HepG2 (cell line): ENCODE measurements around the gene AK4. TPM values are rescaled to one million over a fixed set of nuclear protein-coding genes. Genes with fewer than 3 reads are reported as not detected.

Experiments used
- ATAC-seq: fragments of 200-7000 bp; cut with Tn5 transposase; 3 replicates; pipeline ENCODE4 v1.9.1; 2020; ENCODE audit warnings: mild to moderate bottlenecking, moderate library complexity
- BruUV-seq: library from RNA; stranded (reverse); fragments of 400-500 nt; replicated peaks from 2 replicates; lab custom pipeline; 2021; lab: Mats Ljungman, UMichigan
- CTCF ChIA-PET: fragments of 300-600 bp; formaldehyde crosslinking; extraction: SDS; loops from one replicate; lab custom pipeline; 2021; ENCODE audit warnings: low total read pairs, inconsistent platforms, low intra/inter-chr PET ratio; lab: Yijun Ruan, JAX
- POLR2A ChIA-PET: fragments of 350-600 bp; sonication (Branson Sonifier 250); formaldehyde crosslinking; loops from one replicate; lab custom pipeline; 2020; ENCODE audit warnings: antibody characterized with exemption, inconsistent platforms; lab: Yijun Ruan, JAX
- DNase-seq: peaks from one replicate; pipeline ENCODE4 v3.0.0-alpha.2; 2015; ENCODE audit warnings: low spot score
- FAIRE-seq: peaks from 3 replicates; lab custom pipeline; 2011; peaks lifted over from hg19 to GRCh38; lab: Jason Lieb, UNC
- H2AFZ ChIP-seq: one replicate; pipeline ENCODE4 v1.6.1; 2011; ENCODE audit warnings: low read length, inconsistent platforms
- H3K27ac ChIP-seq: fragments of 300-600 bp; 3 replicates; pipeline ENCODE4 v1.8.0; 2011; ENCODE audit warnings: mixed run types, mild to moderate bottlenecking, mixed read lengths, low read length, inconsistent platforms; ENCODE audit not compliant: insufficient read depth; ENCODE audit errors: extremely low read length
- H3K27me3 ChIP-seq, 2 experiments: fragments of 200-600 bp in 1 of 2; 2 replicates in 1 of 2; 3 replicates in 1 of 2; pipeline versions ENCODE4 v1.6.0 to v1.8.0; 2011; ENCODE audit warnings: low read length in 2 of 2, mild to moderate bottlenecking in 2 of 2, moderate library complexity in 2 of 2, inconsistent platforms in 1 of 2; ENCODE audit not compliant: insufficient read depth in 2 of 2, control insufficient read depth in 1 of 2
- H3K36me3 ChIP-seq, 2 experiments: fragments of 200-600 bp in 1 of 2; replicated peaks in 1 of 2; 2 replicates in 1 of 2; 3 replicates in 1 of 2; pipeline versions ENCODE4 v1.5.1 to v1.8.0; 2011; ENCODE audit warnings: low read length in 2 of 2, inconsistent platforms in 1 of 2; ENCODE audit not compliant: insufficient read depth in 2 of 2, control insufficient read depth in 1 of 2
- H3K4me1 ChIP-seq: 2 replicates; pipeline ENCODE4 v1.5.1; 2012; ENCODE audit warnings: low read length, inconsistent platforms; ENCODE audit not compliant: insufficient read depth
- H3K4me2 ChIP-seq: 2 replicates; pipeline ENCODE4 v1.6.0; 2011; ENCODE audit warnings: low read depth, low read length, inconsistent platforms
- H3K4me3 ChIP-seq, 3 experiments: fragments of 200-600 bp in 1 of 3; sonication (generic), shearing (Covaris generic) in 1 of 3; replicated peaks in 1 of 3; 2 replicates each; pipeline ENCODE4 v1.5.1; 2011 to 2016; ENCODE audit warnings: low read length in 3 of 3, inconsistent platforms in 2 of 3, low read depth in 2 of 3, mild to moderate bottlenecking in 2 of 3, control low read depth in 1 of 3, mixed read lengths in 1 of 3; ENCODE audit not compliant: insufficient read depth in 1 of 3
- H3K79me2 ChIP-seq: one replicate; pipeline ENCODE4 v1.6.1; 2011; ENCODE audit warnings: low read length, inconsistent platforms; ENCODE audit not compliant: insufficient read depth
- H3K9ac ChIP-seq: 2 replicates; pipeline ENCODE4 v1.6.0; 2011; ENCODE audit warnings: mild to moderate bottlenecking, low read depth, low read length, inconsistent platforms; ENCODE audit not compliant: insufficient read depth
- H3K9me3 ChIP-seq: 2 replicates; pipeline ENCODE4 v1.5.1; 2012; ENCODE audit warnings: mild to moderate bottlenecking, low read length
- H4K20me1 ChIP-seq: 2 replicates; pipeline ENCODE4 v1.6.0; 2011; ENCODE audit warnings: inconsistent platforms, mild to moderate bottlenecking, low read length, moderate library complexity; ENCODE audit not compliant: insufficient read depth
- ATF7-NPFF ChIP-seq: sonication (generic); formaldehyde crosslinking; IDR thresholded peaks from 2 replicates; pipeline ENCODE4 v1.8.1; 2023; ENCODE audit warnings: mild to moderate bottlenecking, low read depth, missing genetic modification reagents, moderate library complexity
- BRCA1 ChIP-seq: sonication (generic); formaldehyde crosslinking; IDR thresholded peaks from 2 replicates; pipeline ENCODE4 v1.4.0; 2020; ENCODE audit warnings: missing genetic modification reagents
- ELF1 ChIP-seq: sonication (generic); formaldehyde crosslinking; IDR thresholded peaks from 2 replicates; pipeline ENCODE4 v1.4.0; 2020; ENCODE audit warnings: missing genetic modification reagents
- MIER3 ChIP-seq: IDR thresholded peaks from 2 replicates; pipeline ENCODE4 v1.6.1; 2016; ENCODE audit warnings: missing compliant biosample characterization, borderline replicate concordance
- NR2F2 ChIP-seq: IDR thresholded peaks from 2 replicates; pipeline ENCODE4 v1.6.1; 2012; ENCODE audit warnings: low read depth, inconsistent platforms, borderline replicate concordance
- ZNF607 ChIP-seq: sonication (generic); formaldehyde crosslinking; IDR thresholded peaks from 2 replicates; pipeline ENCODE4 v1.5.1; 2020; ENCODE audit warnings: missing genetic modification reagents, mild to moderate bottlenecking, borderline replicate concordance
- ZNF772 ChIP-seq: sonication (generic); formaldehyde crosslinking; IDR thresholded peaks from 2 replicates; pipeline ENCODE4 v1.5.0; 2020; ENCODE audit warnings: mild to moderate bottlenecking, missing genetic modification reagents
- ZNF777 ChIP-seq: sonication (generic); formaldehyde crosslinking; IDR thresholded peaks from 2 replicates; pipeline ENCODE4 v1.4.0; 2020; ENCODE audit warnings: missing genetic modification reagents
- ZNF841 ChIP-seq: sonication (generic); formaldehyde crosslinking; IDR thresholded peaks from 2 replicates; pipeline ENCODE4 v1.8.1; 2023; ENCODE audit warnings: missing genetic modification reagents, borderline replicate concordance
- WGBS: methylation state at CpG from one replicate; pipeline ENCODE4 v1.1.6; 2017; ENCODE audit warnings: low lambda C conversion rate; 5-methylcytosine and 5-hydroxymethylcytosine counted together
- in situ Hi-C: cut with HindIII; loops from 2 replicates; pipeline ENCODE4 v1.10.0; 2017; ENCODE audit warnings: low pct_unique_long_range_greater_than_20kb; ENCODE audit not compliant: extremely low pct_ligation_motif_present
- intact Hi-C: fragments of 100-400 bp; cut with micrococcal nuclease; formaldehyde crosslinking; loops from one replicate; pipeline ENCODE4 v1.10.0; 2022; ENCODE audit not compliant: unreplicated experiment
- polyA plus RNA-seq, 8 experiments: library from polyadenylated mRNA; depleted of rRNA in 3 of 8; stranded (reverse) in 7 of 8; unstranded in 1 of 8; fragments of >200 nt; fragmentation: Illumina TruSeq in 4 of 8; extraction: Trizol in 4 of 8; gene quantifications; 2 replicates each; pipeline versions ENCODE4 v1.2.1 to v1.2.3, GENCODE V29; 2011 to 2016; ENCODE audit warnings: low read depth in 4 of 8, missing spikeins in 1 of 8, mixed read lengths in 1 of 8; ENCODE audit not compliant: insufficient read depth in 1 of 8
- total RNA-seq, 5 experiments: library from RNA; depleted of rRNA; stranded (reverse); fragments of >200 nt; fragmentation: Illumina TruSeq; extraction: Trizol; gene quantifications; 2 replicates each; pipeline ENCODE4 v1.2.3, GENCODE V29; 2016; ENCODE audit warnings: low read depth in 1 of 5
- TF ChIP-seq, protein P1 (sequence below): IDR thresholded peaks from 2 replicates; pipeline ENCODE4 v1.6.1; 2016
- TF ChIP-seq, protein P2 (sequence below): sonication (generic); formaldehyde crosslinking; IDR thresholded peaks from 2 replicates; pipeline ENCODE4 v1.4.0; 2020; ENCODE audit warnings: missing genetic modification reagents
- TF ChIP-seq, protein P3 (sequence below), 2 experiments: sonication (generic) in 1 of 2; formaldehyde crosslinking in 1 of 2; IDR thresholded peaks; 2 replicates each; pipeline versions ENCODE4 v1.4.0 to v1.6.1; 2018 to 2020; ENCODE audit warnings: missing genetic modification reagents in 2 of 2, borderline replicate concordance in 1 of 2, low read depth in 1 of 2, mild to moderate bottlenecking in 1 of 2, missing biosample characterization in 1 of 2

The AK4 gene
- total and polyA plus RNA-seq, 2 of the 13 experiments (the other 11 are each of a cell fraction or from before 2014, with no cell fraction given), result 110 to 160 TPM

DNA sequence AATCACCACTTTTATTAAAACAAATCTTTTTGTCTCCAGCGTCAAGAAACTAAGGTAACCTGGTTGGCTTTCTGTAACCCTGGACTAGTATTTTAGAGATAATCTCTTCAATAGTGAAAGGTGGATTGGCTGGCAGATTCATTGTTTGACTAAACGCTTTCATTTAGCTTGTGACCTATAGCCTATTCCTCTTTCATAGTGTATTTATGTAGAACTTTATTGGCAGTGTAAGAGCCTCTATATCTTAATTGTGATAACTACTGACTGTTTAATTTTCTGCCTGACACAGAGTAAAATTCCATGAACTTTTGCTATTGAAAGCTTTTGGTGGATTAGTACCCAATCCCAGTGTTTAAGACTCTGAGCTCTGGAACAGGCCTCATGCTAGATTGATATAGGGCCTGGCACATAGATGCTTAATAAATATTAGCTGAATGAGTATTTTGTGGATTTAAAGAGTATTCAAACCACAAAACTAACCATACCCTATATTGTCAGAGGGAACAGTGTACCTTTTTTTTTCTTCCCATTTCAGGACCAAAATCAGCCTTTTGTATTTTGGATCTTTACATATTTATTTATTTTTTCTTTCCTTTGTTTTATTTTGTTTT lies 34.8 kb downstream of the AK4 start:
- TF ChIP-seq ZNF607 (CRISPR knock-in tag) (no peak), MIER3 (CRISPR knock-in tag) (no peak), ZNF777 (no peak), ZNF772 (CRISPR knock-in tag) (no peak), BRCA1 (CRISPR knock-in tag) (no peak), ZNF841 (no peak), ATF7-NPFF (CRISPR knock-in tag) (no peak), ELF1 (no peak), NR2F2 (no peak)
- TF ChIP-seq, protein P1, sequence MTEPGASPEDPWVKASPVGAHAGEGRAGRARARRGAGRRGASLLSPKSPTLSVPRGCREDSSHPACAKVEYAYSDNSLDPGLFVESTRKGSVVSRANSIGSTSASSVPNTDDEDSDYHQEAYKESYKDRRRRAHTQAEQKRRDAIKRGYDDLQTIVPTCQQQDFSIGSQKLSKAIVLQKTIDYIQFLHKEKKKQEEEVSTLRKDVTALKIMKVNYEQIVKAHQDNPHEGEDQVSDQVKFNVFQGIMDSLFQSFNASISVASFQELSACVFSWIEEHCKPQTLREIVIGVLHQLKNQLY (CRISPR knock-in tag), result no peak
- TF ChIP-seq, protein P2, sequence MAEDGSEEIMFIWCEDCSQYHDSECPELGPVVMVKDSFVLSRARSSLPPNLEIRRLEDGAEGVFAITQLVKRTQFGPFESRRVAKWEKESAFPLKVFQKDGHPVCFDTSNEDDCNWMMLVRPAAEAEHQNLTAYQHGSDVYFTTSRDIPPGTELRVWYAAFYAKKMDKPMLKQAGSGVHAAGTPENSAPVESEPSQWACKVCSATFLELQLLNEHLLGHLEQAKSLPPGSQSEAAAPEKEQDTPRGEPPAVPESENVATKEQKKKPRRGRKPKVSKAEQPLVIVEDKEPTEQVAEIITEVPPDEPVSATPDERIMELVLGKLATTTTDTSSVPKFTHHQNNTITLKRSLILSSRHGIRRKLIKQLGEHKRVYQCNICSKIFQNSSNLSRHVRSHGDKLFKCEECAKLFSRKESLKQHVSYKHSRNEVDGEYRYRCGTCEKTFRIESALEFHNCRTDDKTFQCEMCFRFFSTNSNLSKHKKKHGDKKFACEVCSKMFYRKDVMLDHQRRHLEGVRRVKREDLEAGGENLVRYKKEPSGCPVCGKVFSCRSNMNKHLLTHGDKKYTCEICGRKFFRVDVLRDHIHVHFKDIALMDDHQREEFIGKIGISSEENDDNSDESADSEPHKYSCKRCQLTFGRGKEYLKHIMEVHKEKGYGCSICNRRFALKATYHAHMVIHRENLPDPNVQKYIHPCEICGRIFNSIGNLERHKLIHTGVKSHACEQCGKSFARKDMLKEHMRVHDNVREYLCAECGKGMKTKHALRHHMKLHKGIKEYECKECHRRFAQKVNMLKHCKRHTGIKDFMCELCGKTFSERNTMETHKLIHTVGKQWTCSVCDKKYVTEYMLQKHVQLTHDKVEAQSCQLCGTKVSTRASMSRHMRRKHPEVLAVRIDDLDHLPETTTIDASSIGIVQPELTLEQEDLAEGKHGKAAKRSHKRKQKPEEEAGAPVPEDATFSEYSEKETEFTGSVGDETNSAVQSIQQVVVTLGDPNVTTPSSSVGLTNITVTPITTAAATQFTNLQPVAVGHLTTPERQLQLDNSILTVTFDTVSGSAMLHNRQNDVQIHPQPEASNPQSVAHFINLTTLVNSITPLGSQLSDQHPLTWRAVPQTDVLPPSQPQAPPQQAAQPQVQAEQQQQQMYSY, result no peak
- TF ChIP-seq, protein P3, sequence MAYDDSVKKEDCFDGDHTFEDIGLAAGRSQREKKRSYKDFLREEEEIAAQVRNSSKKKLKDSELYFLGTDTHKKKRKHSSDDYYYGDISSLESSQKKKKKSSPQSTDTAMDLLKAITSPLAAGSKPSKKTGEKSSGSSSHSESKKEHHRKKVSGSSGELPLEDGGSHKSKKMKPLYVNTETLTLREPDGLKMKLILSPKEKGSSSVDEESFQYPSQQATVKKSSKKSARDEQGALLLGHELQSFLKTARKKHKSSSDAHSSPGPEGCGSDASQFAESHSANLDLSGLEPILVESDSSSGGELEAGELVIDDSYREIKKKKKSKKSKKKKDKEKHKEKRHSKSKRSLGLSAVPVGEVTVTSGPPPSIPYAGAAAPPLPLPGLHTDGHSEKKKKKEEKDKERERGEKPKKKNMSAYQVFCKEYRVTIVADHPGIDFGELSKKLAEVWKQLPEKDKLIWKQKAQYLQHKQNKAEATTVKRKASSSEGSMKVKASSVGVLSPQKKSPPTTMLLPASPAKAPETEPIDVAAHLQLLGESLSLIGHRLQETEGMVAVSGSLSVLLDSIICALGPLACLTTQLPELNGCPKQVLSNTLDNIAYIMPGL (CRISPR knock-in tag; IDR thresholded peaks at IDR 0.05; ENCODE audit: borderline replicate concordance in 1 of 2, low read depth in 1 of 2), result no peak
- peaks cover 56% of the 10 kb centered on the region for H4K20me1 ChIP-seq
- ChIA-PET POLR2A (interaction anchor here (0.5 kb wide), 1 partner anchor 244 kb away, joined by 4 read pairs; no protein-coding TSS in a partner anchor), CTCF (no interaction called here)
- ATAC-seq, result no peak
- H3K4me2 ChIP-seq, result no peak overlapping the region
- H2AFZ ChIP-seq, result no peak overlapping the region
- no peaks in the 10 kb centered on the region for H3K27me3 ChIP-seq
- H3K79me2 ChIP-seq, result peaks cover 96% of the 10 kb centered on the region
- H3K36me3 ChIP-seq, result peaks cover 0 to 21% of the 10 kb centered on the region in 2 experiments; a peak in 3 of 5 replicates
- H3K4me3 ChIP-seq, result no peak overlapping the region
- in situ Hi-C loops, result no loop called here
- H3K27ac ChIP-seq, result no peak overlapping the region
- no peak for DNase-seq
- H3K4me1 ChIP-seq, result peaks cover 39% of the 10 kb centered on the region
- H3K9me3 ChIP-seq, result no peaks in the 10 kb centered on the region
- intact Hi-C loops, result no loop called here
- H3K9ac ChIP-seq, result no peak overlapping the region
- WGBS, result 44% methylated on average over 2 of the region's 2 CpGs
- FAIRE-seq, result no peak
- no TSS peak for BruUV-seq
